Measurements from ENCODE around the gene NCKAP5.
"Not testable (repeated sequence)": the region's sequence is repeated elsewhere in the genome, so short reads cannot be mapped to it uniquely, and the experiment has no call there.

NCKAP5 gene

DNA sequence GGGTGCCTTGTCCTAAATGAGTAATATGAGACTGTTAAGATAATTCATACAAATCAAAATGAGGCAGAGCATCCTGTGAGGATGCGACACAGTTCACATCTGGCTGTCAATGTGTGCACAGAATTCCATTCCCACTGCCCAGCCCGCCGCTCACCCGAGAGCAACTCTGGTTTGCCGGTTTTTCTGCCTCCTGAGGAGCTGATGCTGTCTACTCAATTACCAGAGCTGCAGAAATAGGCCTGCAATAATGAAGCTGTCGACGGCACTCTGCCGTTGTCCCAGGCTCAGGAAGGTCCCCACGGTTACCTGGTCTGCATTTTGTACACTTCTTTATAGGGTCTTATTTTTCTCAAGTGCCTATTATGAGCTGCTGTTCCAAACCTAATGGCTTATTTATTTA is 842.5 kb downstream of the NCKAP5 start:
- intact Hi-C loops (cut with DNase I), result no loop called here
- DNase-seq, result no peak

DNA sequence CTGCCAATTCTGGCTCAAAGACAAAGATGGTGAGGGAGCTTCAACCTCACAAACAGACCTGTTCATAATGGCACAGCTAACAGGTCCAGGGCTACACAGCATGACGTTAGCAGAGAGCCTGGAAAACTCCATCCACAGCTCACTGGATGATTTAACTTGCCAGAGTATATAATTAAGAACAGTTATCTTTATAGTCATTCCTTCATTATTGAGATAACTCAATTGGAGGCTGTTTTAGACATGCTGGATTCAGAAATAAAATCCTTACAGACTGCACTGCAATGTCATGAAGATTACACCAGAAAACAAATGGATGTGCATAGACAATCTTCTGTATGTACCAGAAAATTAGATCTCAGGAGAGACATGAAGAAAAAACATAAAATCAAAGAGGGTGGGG is 843.1 kb downstream of the NCKAP5 start:
- intact Hi-C loops (cut with DNase I), result no loop called here

GRCh38 chr2:132721938-132722337 is 846.3 kb downstream of the NCKAP5 start:
- intact Hi-C loops (cut with DNase I), result no loop called here
- DNase-seq, result no peak

More for the DNA sequence above, 843.1 kb downstream of the NCKAP5 start:
- DNase-seq, result no peak

- intact Hi-C loops (cut with DNase I), result no loop called here
- no peak for DNase-seq
Observed at GRCh38 chr2:132720393-132720792, 847.9 kb downstream of the NCKAP5 start.

DNA sequence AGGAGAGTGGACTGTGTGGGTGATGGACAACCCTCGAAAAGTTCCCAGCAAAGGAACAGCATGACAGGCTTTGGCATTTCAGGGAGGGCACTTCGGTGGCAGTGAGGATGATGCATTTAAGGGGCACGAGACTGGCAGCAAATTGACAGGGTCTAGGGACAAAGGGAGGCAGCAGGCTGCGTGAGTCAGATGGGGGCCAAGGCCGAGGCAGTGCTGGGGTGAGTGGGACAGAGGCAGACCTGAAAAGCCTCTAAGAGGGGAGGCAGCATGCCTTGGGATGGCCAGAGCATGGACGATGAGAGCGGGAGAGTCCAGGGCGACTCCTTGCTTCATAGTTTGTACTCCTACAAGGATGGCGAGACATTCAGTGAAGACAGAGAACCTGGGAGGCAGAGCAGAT is 848.8 kb downstream of the NCKAP5 start:
- intact Hi-C loops (cut with DNase I), result no loop called here
- no peak for DNase-seq

GRCh38 chr2:132716954-132717353 is 851.3 kb downstream of the NCKAP5 start:
- DNase-seq, result no peak
- intact Hi-C loops (cut with DNase I), result no loop called here

DNA sequence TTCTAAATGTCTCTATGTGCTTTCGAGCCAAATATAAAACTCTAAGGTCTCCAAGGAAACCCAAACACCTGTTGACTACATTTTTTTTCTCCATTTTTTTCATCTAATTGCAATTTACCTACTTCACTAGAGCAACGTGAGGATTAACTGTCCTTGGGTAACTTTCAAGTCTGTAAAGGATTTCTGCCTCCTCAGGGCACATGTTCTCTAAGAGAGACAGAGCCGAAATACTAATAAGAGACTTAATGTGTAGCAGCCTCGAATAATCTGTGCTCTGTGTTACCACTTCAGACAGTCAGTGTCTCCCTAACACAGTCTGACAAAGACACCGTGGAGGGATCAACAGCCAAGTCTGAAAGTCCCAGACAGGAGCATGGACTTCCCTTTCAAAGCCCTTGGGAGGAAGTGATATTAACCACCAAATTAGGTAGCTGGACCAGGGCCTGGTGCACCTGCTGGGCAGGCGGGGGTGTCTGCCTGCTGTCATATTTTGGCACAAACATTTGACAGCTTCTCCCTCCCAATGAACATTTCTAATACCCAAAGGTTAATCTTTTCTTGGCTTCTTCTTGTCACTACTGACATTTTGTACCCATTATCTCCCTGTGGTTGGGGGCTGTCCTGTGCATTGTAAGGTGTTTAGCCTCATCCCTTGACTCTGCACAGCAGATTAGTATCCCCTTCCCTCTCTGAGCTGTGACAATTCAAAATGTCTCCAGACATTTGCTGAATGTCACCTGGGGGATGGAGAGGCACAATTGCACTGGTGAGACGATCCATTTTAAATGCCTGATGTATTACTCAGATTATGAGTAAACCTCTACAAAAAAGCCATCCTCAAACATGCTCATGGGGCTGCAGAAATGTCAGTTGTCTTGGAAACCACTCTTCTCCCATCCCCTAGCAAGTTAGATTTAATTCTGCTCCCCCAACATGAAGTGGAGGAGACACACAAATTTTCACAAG is 852.6 kb downstream of the NCKAP5 start:
- no peak for DNase-seq
- intact Hi-C loops (cut with DNase I), result no loop called here

DNA sequence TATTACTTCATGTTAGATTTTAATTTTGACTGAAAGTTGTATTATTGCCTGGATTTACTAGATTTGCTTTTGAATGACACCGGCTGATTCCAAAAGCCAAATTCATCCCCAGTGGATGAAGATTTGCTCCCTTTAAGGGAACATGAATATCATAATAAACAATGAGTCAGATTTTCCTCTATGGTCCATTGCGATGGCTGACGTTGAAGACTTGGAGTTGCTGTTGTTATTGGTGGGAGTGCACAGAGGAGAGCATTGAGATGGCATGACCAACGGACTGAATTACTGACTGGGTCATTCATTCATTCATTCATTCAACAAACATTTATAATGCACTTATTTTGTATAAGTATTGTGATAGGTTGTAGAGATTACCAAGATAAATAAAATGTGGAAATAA is 864.9 kb downstream of the NCKAP5 start:
- no peak for DNase-seq
- intact Hi-C loops (cut with DNase I), result no loop called here

DNA sequence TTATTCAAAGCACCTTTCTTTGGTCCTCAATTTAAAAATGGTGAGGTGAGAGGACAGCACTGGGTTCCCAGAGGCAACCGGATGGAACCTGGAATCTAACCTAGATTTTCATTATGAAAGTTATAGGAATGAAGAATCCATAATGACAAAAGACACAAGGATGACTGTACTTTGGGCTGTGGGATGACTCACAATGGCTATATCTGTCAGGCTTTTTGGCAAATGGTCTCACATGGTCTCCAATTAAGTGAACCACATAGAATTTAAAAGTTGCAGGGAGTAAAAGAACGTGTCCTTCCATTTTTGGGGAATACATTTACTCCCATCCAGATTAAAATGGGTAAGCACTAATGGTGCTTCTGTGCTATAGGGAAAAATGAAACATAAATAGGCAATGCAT is 866.5 kb downstream of the NCKAP5 start:
- DNase-seq, result no peak
- intact Hi-C loops (cut with DNase I), result no loop called here

GRCh38 chr2:132699802-132700201 is 868.5 kb downstream of the NCKAP5 start:
- intact Hi-C loops (cut with DNase I); DNase-seq: not testable (repeated sequence)

- intact Hi-C loops (cut with DNase I); DNase-seq: not testable (repeated sequence)
Observed at GRCh38 chr2:132698347-132698746, 869.9 kb downstream of the NCKAP5 start.

GRCh38 chr2:132697556-132698205 is 870.6 kb downstream of the NCKAP5 start:
- DNase-seq, result no peak
- intact Hi-C loops (cut with DNase I), result no loop called here

GRCh38 chr2:132692816-132693215 is 875.4 kb downstream of the NCKAP5 start:
- DNase-seq, result no peak
- intact Hi-C loops (cut with DNase I), result no loop called here

GRCh38 chr2:132691556-132691955 is 876.7 kb downstream of the NCKAP5 start:
- intact Hi-C loops (cut with DNase I), result no loop called here
- no peak for DNase-seq

- DNase-seq, result no peak
- intact Hi-C loops (cut with DNase I), result no loop called here
Observed at GRCh38 chr2:132690664-132691303, 877.5 kb downstream of the NCKAP5 start.

DNA sequence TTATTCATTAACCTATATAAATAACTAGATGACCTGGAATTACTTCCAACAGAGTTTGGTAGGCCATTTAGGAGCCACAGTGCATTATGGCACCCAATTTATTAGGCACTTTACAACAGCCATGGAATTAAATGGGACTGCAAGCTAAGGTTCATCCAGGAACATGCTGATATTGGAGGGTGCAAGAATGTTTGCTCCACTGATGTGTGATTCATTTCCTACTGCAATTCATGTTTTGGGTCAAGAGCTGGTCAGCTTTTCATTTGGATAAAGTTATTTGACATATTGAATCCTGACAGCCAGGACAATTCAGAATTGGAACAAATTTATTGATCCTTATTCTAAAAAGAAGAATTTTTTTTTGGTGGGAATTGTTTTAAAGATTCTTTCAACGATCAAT is 886.5 kb downstream of the NCKAP5 start:
- intact Hi-C loops (cut with DNase I), result no loop called here
- no peak for DNase-seq

DNA sequence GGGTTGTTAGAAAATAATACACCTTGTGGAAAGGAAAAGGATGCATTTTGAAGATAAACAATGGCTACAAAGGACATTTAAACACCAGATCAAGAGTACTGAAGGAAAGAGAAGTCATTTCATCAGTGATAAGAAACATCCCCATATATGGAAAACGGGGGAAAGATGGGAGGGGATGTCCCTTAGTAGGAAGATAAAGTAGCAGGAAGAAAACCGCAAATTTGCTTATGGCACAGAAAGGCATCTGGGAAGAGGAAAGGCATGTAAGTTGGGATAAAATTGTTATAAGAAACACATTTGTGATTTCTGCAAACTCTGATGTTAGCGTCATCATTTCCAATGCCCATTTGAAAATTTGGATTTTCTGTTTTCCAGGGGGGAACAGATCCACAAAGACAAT is 887.7 kb downstream of the NCKAP5 start:
- no peak for DNase-seq
- intact Hi-C loops (cut with DNase I), result no loop called here

DNA sequence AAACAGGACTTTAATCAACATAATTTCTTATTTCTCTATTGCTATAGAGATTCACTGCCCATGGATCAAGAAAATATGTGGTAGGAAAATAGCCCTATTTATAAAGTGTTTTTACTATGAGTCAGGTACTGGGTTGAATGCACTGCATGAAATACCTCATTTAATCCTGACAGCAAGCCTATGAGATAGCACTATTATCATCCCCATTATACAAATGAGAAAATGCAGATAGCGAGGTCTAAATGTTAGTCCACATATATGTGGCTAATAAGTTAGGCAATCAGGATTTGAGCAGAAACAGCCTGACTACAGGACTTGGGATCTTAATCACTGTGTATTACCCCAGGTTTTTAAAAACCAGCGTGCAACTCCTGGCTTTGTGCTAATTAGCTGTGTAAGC is 889.8 kb downstream of the NCKAP5 start:
- intact Hi-C loops (cut with DNase I), result no loop called here
- DNase-seq, result no peak

GRCh38 chr2:132677661-132678060 is 890.6 kb downstream of the NCKAP5 start:
- intact Hi-C loops (cut with DNase I), result no loop called here
- no peak for DNase-seq

DNA sequence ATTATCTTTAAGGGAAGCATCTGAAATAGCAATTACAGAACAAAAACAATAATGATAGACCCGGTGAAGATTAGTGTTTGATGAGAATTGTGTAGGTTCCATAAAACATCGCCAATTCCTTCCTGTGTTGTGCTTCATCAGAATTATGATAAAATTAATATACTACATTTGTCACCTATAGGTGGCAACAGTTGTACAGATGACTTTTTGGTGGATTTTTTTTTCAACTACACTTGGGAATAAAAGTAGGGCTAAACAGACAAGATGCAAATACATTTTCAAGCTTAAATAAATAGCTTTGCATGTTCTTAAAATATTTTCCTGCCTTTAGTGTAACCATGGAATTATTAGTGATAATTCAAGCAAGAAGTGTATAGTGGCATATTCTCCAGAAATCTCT is 891.3 kb downstream of the NCKAP5 start:
- DNase-seq, result no peak
- intact Hi-C loops (cut with DNase I), result no loop called here
